Measurements from ENCODE around the gene TRIM2.

DNA sequence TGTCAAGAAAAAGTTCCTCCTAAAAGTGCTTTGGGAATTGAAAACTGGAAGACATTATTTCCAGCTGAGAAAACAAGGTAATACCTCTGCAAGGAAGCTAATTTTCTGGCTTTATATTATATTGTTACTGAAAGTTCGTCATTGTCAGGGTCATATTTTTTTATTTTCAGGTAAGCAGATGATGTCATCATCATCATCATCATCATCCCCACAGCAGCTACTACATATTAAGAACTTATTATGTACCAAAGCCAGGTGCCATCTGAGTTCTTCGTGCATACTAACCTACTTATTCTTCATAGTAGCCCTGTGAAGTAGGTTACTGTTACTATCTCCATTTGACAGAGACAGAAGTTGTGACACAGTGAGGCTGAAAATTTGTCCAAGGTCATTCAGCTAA is 87.3 kb downstream of the TRIM2 start:
- TF ChIP-seq, protein P1, sequence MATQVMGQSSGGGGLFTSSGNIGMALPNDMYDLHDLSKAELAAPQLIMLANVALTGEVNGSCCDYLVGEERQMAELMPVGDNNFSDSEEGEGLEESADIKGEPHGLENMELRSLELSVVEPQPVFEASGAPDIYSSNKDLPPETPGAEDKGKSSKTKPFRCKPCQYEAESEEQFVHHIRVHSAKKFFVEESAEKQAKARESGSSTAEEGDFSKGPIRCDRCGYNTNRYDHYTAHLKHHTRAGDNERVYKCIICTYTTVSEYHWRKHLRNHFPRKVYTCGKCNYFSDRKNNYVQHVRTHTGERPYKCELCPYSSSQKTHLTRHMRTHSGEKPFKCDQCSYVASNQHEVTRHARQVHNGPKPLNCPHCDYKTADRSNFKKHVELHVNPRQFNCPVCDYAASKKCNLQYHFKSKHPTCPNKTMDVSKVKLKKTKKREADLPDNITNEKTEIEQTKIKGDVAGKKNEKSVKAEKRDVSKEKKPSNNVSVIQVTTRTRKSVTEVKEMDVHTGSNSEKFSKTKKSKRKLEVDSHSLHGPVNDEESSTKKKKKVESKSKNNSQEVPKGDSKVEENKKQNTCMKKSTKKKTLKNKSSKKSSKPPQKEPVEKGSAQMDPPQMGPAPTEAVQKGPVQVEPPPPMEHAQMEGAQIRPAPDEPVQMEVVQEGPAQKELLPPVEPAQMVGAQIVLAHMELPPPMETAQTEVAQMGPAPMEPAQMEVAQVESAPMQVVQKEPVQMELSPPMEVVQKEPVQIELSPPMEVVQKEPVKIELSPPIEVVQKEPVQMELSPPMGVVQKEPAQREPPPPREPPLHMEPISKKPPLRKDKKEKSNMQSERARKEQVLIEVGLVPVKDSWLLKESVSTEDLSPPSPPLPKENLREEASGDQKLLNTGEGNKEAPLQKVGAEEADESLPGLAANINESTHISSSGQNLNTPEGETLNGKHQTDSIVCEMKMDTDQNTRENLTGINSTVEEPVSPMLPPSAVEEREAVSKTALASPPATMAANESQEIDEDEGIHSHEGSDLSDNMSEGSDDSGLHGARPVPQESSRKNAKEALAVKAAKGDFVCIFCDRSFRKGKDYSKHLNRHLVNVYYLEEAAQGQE (IDR thresholded peaks at IDR 0.05; ENCODE audit: insufficient replicate concordance, low read depth), result no peak
- TF ChIP-seq, protein P2, sequence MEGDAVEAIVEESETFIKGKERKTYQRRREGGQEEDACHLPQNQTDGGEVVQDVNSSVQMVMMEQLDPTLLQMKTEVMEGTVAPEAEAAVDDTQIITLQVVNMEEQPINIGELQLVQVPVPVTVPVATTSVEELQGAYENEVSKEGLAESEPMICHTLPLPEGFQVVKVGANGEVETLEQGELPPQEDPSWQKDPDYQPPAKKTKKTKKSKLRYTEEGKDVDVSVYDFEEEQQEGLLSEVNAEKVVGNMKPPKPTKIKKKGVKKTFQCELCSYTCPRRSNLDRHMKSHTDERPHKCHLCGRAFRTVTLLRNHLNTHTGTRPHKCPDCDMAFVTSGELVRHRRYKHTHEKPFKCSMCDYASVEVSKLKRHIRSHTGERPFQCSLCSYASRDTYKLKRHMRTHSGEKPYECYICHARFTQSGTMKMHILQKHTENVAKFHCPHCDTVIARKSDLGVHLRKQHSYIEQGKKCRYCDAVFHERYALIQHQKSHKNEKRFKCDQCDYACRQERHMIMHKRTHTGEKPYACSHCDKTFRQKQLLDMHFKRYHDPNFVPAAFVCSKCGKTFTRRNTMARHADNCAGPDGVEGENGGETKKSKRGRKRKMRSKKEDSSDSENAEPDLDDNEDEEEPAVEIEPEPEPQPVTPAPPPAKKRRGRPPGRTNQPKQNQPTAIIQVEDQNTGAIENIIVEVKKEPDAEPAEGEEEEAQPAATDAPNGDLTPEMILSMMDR (IDR thresholded peaks at IDR 0.05; ENCODE audit: insufficient read depth, low read length), result no peak
- TF ChIP-seq POLR2AphosphoS5 (IDR thresholded peaks at IDR 0.05; ENCODE audit: low read depth), result no peak
- no peak for TF ChIP-seq GABPA (IDR thresholded peaks at IDR 0.05; ENCODE audit: low read depth)
- TF ChIP-seq SPI1 (IDR thresholded peaks at IDR 0.05; ENCODE audit: borderline replicate concordance, low read depth), result no peak

Measured in HL-60 (cell line).